ENCODE measurements around the gene KDM4C. TPM values are rescaled to one million over a fixed set of nuclear protein-coding genes. Genes with fewer than 3 reads are reported as not detected.

Gene KDM4C
- polyA plus RNA-seq, 1 experiment: 12.1 TPM

DNA sequence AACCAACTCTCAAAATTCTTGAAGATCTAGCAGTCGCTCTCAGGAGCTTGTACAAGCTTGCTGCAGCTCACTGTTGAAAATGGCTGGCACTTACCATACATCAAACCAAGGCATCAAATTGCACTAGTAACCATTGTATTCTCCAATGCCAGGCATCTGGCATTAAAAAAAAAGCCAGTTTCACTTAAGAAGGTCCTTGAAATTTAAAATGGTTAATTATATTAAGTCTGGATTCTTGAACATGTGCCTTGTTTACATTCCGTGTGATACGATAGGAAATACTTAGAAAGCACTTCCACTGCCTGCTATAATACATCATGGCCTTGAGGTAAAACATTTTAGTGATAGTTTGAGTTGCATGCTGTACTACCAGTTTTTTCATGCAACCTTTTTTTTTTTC lies 300.7 kb downstream of the KDM4C start:
- H3K27me3 ChIP-seq (ENCODE audit: control insufficient read depth, insufficient read depth, low read length): no peaks in the 10 kb centered on the region
- H3K4me3 ChIP-seq (ENCODE audit: low read depth, low read length): no peak overlapping the region
- POLR2A ChIA-PET: no interaction called here
- no peak for TF ChIP-seq CTCF (IDR thresholded peaks at IDR 0.05; ENCODE audit: low read depth, low read length)
- H3K9me3 ChIP-seq (ENCODE audit: control insufficient read depth, insufficient read depth, low read length): no peaks in the 10 kb centered on the region
- H3K27ac ChIP-seq (ENCODE audit: low read depth, low read length): no peak overlapping the region
- no peak for DNase-seq (ENCODE audit: low read depth, low spot score)
- CTCF ChIA-PET: interaction anchor here (0.6 to 1.4 kb wide), 4 partner anchors 11 to 233 kb away, joined by 3 to 4 read pairs (median 3); no protein-coding TSS in a partner anchor

DNA sequence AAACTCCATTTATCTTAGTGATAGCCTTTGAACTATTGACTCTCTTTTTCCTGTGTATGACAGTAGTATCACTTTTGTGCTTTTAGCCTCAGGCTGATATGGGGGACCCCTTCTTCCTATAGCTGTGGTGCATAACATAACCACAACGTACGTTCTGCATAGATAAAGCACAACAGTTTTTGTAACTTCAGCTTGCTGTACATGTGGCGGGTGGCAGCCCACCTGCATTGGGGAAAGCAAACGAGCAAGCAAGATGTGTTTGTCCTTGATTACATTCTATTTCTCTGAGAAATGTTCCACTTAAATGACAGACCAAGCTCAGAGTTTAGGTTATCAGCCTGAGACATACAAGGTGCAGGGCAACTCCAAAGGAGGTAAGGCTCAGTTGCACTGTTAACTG lies 309.4 kb downstream of the KDM4C start:
- DNase-seq (ENCODE audit: low read depth, low spot score): no peak
- CTCF ChIA-PET: interaction anchor here (6.4 kb wide), 1 partner anchor 15 kb away, joined by 36 read pairs; no protein-coding TSS in a partner anchor
- no peak for TF ChIP-seq CTCF (IDR thresholded peaks at IDR 0.05; ENCODE audit: low read depth, low read length)
- Histone ChIP-seq H3K9me3 (ENCODE audit: control insufficient read depth, insufficient read depth, low read length) (no peaks in the 10 kb centered on the region), H3K27ac (ENCODE audit: low read depth, low read length) (no peak overlapping the region), H3K27me3 (ENCODE audit: control insufficient read depth, insufficient read depth, low read length) (no peaks in the 10 kb centered on the region), H3K4me3 (ENCODE audit: low read depth, low read length) (no peak overlapping the region)
- POLR2A ChIA-PET: interaction anchor here (0.5 kb wide), 1 partner anchor 149 kb away, joined by 3 read pairs; no protein-coding TSS in a partner anchor

- no peak for DNase-seq (ENCODE audit: low read depth, low spot score)
- Histone ChIP-seq H3K4me3 (ENCODE audit: low read depth, low read length) (no peak overlapping the region), H3K9me3 (ENCODE audit: control insufficient read depth, insufficient read depth, low read length) (no peaks in the 10 kb centered on the region), H3K27ac (ENCODE audit: low read depth, low read length) (no peak overlapping the region), H3K27me3 (ENCODE audit: control insufficient read depth, insufficient read depth, low read length) (no peaks in the 10 kb centered on the region)
- TF ChIP-seq CTCF (IDR thresholded peaks at IDR 0.05; ENCODE audit: low read depth, low read length): no peak
- ChIA-PET CTCF (no interaction called here), POLR2A (no interaction called here)
Observed at GRCh38 chr9:7071916-7072315, 314.1 kb downstream of the KDM4C start.

DNA sequence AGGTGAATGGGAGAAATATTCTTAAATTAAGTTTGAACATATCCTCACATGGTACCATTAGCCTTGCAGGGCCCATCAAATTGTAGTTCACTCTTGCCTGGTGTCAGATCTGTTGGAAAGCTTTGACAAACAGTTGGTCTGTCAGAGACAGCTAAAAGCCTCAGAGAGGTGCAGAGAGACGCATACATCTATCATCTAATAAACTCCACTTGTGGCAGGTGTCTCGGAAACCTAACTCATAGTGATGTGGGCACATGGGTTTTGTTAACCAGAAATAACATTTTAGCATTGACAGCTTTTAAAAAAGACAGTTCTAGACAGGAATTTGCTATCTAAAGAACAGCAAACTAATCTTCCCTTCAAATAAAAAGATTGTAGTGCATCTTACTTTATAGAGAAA lies 315.9 kb downstream of the KDM4C start:
- Histone ChIP-seq H3K9me3 (ENCODE audit: control insufficient read depth, insufficient read depth, low read length) (no peaks in the 10 kb centered on the region), H3K27ac (ENCODE audit: low read depth, low read length) (no peak overlapping the region), H3K27me3 (ENCODE audit: control insufficient read depth, insufficient read depth, low read length) (no peaks in the 10 kb centered on the region), H3K4me3 (ENCODE audit: low read depth, low read length) (no peak overlapping the region)
- no peak for TF ChIP-seq CTCF (IDR thresholded peaks at IDR 0.05; ENCODE audit: low read depth, low read length)
- DNase-seq (ENCODE audit: low read depth, low spot score): no peak
- ChIA-PET CTCF (interaction anchor here (0.5 to 1.2 kb wide), 2 partner anchors 21 to 221 kb away, joined by 3 to 4 read pairs; no protein-coding TSS in a partner anchor), POLR2A (no interaction called here)

DNA sequence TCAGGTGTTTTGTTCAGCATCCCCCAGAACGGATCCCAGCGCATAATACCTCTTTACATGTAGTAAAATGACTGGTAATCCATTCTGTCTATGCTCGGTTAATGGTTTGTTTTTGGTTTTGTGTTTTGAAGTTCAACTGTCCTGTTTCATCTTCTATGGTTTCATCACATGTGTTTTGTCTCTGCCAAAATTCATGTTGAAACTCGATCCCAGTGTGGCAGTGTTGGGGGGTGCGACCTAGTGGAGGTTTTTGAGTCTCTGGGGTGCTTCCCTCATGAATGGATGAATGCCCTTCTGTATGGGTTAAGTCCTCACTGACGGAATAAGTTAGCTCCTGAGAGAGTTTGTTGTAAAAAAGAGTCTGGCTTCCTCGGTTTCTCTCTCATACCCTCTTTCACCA lies 317.4 kb downstream of the KDM4C start:
- no peak overlapping the region for H3K4me3 ChIP-seq (ENCODE audit: low read depth, low read length)
- POLR2A ChIA-PET: no interaction called here
- TF ChIP-seq CTCF (IDR thresholded peaks at IDR 0.05; ENCODE audit: low read depth, low read length): no peak
- no peaks in the 10 kb centered on the region for H3K9me3 ChIP-seq (ENCODE audit: control insufficient read depth, insufficient read depth, low read length)
- CTCF ChIA-PET: no interaction called here
- no peak for DNase-seq (ENCODE audit: low read depth, low spot score)
- H3K27ac ChIP-seq (ENCODE audit: low read depth, low read length): no peak overlapping the region
- H3K27me3 ChIP-seq (ENCODE audit: control insufficient read depth, insufficient read depth, low read length): no peaks in the 10 kb centered on the region
